ENCODE results near the gene PPP3R1. TPM values are rescaled to one million over a fixed set of nuclear protein-coding genes. Genes with fewer than 3 reads are reported as not detected.

PPP3R1 gene
- total RNA-seq, 1 experiment from 2014 or later = 83.8 TPM

- ChIA-PET POLR2A (ENCODE audit: low non-redundant PET) (no interaction called here), CTCF (no interaction called here)
- intact Hi-C loops (cut with micrococcal nuclease; ENCODE audit: unreplicated experiment) = no loop called here
- H3K4me3 ChIP-seq (ENCODE audit: low read depth, low read length, poor library complexity, severe bottlenecking) = no peak overlapping the region
- H3K36me3 ChIP-seq (ENCODE audit: insufficient read depth, low read length, poor library complexity, severe bottlenecking) = no peaks in the 10 kb centered on the region
- no peak for DNase-seq (ENCODE audit: low spot score)
- no peaks in the 10 kb centered on the region for H3K27me3 ChIP-seq (replicated peaks; ENCODE audit: insufficient read depth, low read depth, low read length, poor library complexity)
- H3K27ac ChIP-seq (ENCODE audit: low read depth, low read length, poor library complexity, severe bottlenecking) = no peak overlapping the region
- peaks cover 59% of the 10 kb centered on the region for H3K4me1 ChIP-seq (ENCODE audit: insufficient read depth, low read length, poor library complexity, severe bottlenecking)
- H3K9me3 ChIP-seq (ENCODE audit: low read depth, low read length, poor library complexity, severe bottlenecking) = no peaks in the 10 kb centered on the region
- no TSS peak for BruUV-seq (replicated peaks)
- TF ChIP-seq CTCF (conservative IDR thresholded peaks at IDR 0.05; ENCODE audit: low read depth, low read length) (no peak), EZH2 (IDR thresholded peaks at IDR 0.05; ENCODE audit: borderline replicate concordance, low read depth, low read length, poor library complexity, severe bottlenecking) (no peak)
Measured at GRCh38 chr2:68237404-68237803, 14.9 kb downstream of the PPP3R1 start.

- Histone ChIP-seq H3K27ac (ENCODE audit: low read depth, low read length, poor library complexity, severe bottlenecking) (no peak overlapping the region), H3K4me1 (ENCODE audit: insufficient read depth, low read length, poor library complexity, severe bottlenecking) (peaks cover 59% of the 10 kb centered on the region), H3K9me3 (ENCODE audit: low read depth, low read length, poor library complexity, severe bottlenecking) (no peaks in the 10 kb centered on the region), H3K4me3 (ENCODE audit: low read depth, low read length, poor library complexity, severe bottlenecking) (no peak overlapping the region), H3K27me3 (replicated peaks; ENCODE audit: insufficient read depth, low read depth, low read length, poor library complexity) (no peaks in the 10 kb centered on the region), H3K36me3 (ENCODE audit: insufficient read depth, low read length, poor library complexity, severe bottlenecking) (no peaks in the 10 kb centered on the region)
- TF ChIP-seq EZH2 (IDR thresholded peaks at IDR 0.05; ENCODE audit: borderline replicate concordance, low read depth, low read length, poor library complexity, severe bottlenecking) = no peak
- TF ChIP-seq CTCF (conservative IDR thresholded peaks at IDR 0.05; ENCODE audit: low read depth, low read length) = no peak
- BruUV-seq (replicated peaks) = no TSS peak
- no peak for DNase-seq (ENCODE audit: low spot score)
- ChIA-PET POLR2A (ENCODE audit: low non-redundant PET) (interaction anchor here (0.6 kb wide), 1 partner anchor 14 kb away, joined by 3 read pairs; no protein-coding TSS in a partner anchor), CTCF (no interaction called here)
- intact Hi-C loops (cut with micrococcal nuclease; ENCODE audit: unreplicated experiment) = no loop called here
Measured at GRCh38 chr2:68236876-68237275, 15.5 kb downstream of the PPP3R1 start.

GRCh38 chr2:68236103-68236734 lies 16.1 kb downstream of the PPP3R1 start:
- no peaks in the 10 kb centered on the region for H3K27me3 ChIP-seq (replicated peaks; ENCODE audit: insufficient read depth, low read depth, low read length, poor library complexity)
- no peak for DNase-seq (ENCODE audit: low spot score)
- POLR2A ChIA-PET (ENCODE audit: low non-redundant PET) = interaction anchor here (0.6 kb wide), 1 partner anchor 13 kb away, joined by 3 read pairs; no protein-coding TSS in a partner anchor
- no peak overlapping the region for H3K27ac ChIP-seq (ENCODE audit: low read depth, low read length, poor library complexity, severe bottlenecking)
- TF ChIP-seq EZH2 (IDR thresholded peaks at IDR 0.05; ENCODE audit: borderline replicate concordance, low read depth, low read length, poor library complexity, severe bottlenecking) (no peak), CTCF (conservative IDR thresholded peaks at IDR 0.05; ENCODE audit: low read depth, low read length) (no peak)
- no peaks in the 10 kb centered on the region for H3K9me3 ChIP-seq (ENCODE audit: low read depth, low read length, poor library complexity, severe bottlenecking)
- no peak overlapping the region for H3K4me3 ChIP-seq (ENCODE audit: low read depth, low read length, poor library complexity, severe bottlenecking)
- intact Hi-C loops (cut with micrococcal nuclease; ENCODE audit: unreplicated experiment) = no loop called here
- CTCF ChIA-PET = no interaction called here
- peaks cover 63% of the 10 kb centered on the region for H3K4me1 ChIP-seq (ENCODE audit: insufficient read depth, low read length, poor library complexity, severe bottlenecking)
- no peaks in the 10 kb centered on the region for H3K36me3 ChIP-seq (ENCODE audit: insufficient read depth, low read length, poor library complexity, severe bottlenecking)
- no TSS peak for BruUV-seq (replicated peaks)
